ENCODE results near the gene AATK. TPM values are rescaled to one million over a fixed set of nuclear protein-coding genes. Genes with fewer than 3 reads are reported as not detected.

AATK gene
- total and polyA plus RNA-seq, 2 donors (not counting 3 experiments of a cell fraction or from before 2014, with no cell fraction given), result 0.69 to 1.00 TPM

DNA sequence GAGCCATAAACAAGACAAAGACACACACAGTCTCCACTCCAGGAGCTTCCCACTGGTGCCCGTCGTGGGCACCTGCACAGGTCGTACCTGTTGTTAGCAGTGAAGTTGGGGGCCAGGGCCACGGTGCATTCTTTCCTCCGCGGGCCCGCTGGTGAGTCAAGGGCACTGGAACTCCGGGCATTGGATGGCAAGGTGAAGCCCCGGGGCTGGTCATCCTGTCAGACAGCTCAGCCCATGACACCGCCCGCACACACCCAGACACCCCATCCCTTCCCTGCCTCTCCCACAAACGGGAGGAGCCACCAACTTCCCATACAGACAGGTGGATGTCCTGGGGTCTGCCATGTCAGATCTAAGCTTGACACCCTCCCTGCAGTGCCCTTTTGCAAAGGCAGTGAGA is 40.6 kb upstream of the AATK start:
- intact Hi-C loops (cut with micrococcal nuclease), result no loop called here
- H3K9ac ChIP-seq (replicated peaks; ENCODE audit: extremely low read depth, insufficient read depth, low read length), result no peak overlapping the region
- no peaks in the 10 kb centered on the region for H4K20me1 ChIP-seq (replicated peaks; ENCODE audit: control insufficient read depth, extremely low read depth, insufficient read depth, low read length)
- H2AFZ ChIP-seq (ENCODE audit: low read depth, low read length), result no peak overlapping the region
- dilution Hi-C loops (cut with MboI; ENCODE audit: extremely low pct_ligation_motif_present, low sequenced_read_pairs), result no loop called here
- no TSS peak for BruUV-seq (replicated peaks)
- peaks cover 0 to 4% of the 10 kb centered on the region in 2 experiments for H3K36me3 ChIP-seq (ENCODE audit: control insufficient read depth in 2 of 2, extremely low read depth in 1 of 2, insufficient read depth in 2 of 2, low read length in 2 of 2)
- no peak overlapping the region for H3K4me3 ChIP-seq (replicated peaks in 1 of 3; ENCODE audit: insufficient read depth in 1 of 3, low read depth in 1 of 3, low read length in 3 of 3)
- FAIRE-seq (no peak), DNase-seq (ENCODE audit: low read depth, low spot score) (no peak)
- no peaks in the 10 kb centered on the region for H3K9me3 ChIP-seq (replicated peaks; ENCODE audit: control insufficient read depth, insufficient read depth, low read length)
- no peak overlapping the region for H3K27ac ChIP-seq (ENCODE audit: insufficient read depth, low read depth, low read length)
- H3K4me2 ChIP-seq (ENCODE audit: insufficient read depth, low read length), result no peak overlapping the region
- TF ChIP-seq, protein P1, sequence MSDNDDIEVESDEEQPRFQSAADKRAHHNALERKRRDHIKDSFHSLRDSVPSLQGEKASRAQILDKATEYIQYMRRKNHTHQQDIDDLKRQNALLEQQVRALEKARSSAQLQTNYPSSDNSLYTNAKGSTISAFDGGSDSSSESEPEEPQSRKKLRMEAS (IDR thresholded peaks at IDR 0.05; ENCODE audit: insufficient read depth, insufficient read length), result no peak
- TF ChIP-seq EZH2 (IDR thresholded peaks at IDR 0.05; ENCODE audit: borderline replicate concordance, low read depth, low read length, severe bottlenecking), result no peak
- TF ChIP-seq, protein P2, sequence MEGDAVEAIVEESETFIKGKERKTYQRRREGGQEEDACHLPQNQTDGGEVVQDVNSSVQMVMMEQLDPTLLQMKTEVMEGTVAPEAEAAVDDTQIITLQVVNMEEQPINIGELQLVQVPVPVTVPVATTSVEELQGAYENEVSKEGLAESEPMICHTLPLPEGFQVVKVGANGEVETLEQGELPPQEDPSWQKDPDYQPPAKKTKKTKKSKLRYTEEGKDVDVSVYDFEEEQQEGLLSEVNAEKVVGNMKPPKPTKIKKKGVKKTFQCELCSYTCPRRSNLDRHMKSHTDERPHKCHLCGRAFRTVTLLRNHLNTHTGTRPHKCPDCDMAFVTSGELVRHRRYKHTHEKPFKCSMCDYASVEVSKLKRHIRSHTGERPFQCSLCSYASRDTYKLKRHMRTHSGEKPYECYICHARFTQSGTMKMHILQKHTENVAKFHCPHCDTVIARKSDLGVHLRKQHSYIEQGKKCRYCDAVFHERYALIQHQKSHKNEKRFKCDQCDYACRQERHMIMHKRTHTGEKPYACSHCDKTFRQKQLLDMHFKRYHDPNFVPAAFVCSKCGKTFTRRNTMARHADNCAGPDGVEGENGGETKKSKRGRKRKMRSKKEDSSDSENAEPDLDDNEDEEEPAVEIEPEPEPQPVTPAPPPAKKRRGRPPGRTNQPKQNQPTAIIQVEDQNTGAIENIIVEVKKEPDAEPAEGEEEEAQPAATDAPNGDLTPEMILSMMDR (IDR thresholded peaks at IDR 0.05; ENCODE audit: extremely low read depth in 1 of 2, insufficient read depth in 1 of 2, low read depth in 1 of 2, low read length in 2 of 2), result no peak
- no peak for TF ChIP-seq FOS (IDR thresholded peaks at IDR 0.05; ENCODE audit: borderline replicate concordance, insufficient read depth, low read length)
- no peaks in the 10 kb centered on the region for H3K9me1 ChIP-seq (replicated peaks; ENCODE audit: control insufficient read depth, extremely low read depth, insufficient read depth, low read length)
- H3K79me2 ChIP-seq (ENCODE audit: control insufficient read depth, insufficient read depth, low read length), result no peaks in the 10 kb centered on the region
- POLR2A ChIA-PET, result no interaction called here
- H3K27me3 ChIP-seq (ENCODE audit: control insufficient read depth in 2 of 2, insufficient read depth in 2 of 2, low read length in 2 of 2), result no peaks in the 10 kb centered on the region
- H3K4me1 ChIP-seq (ENCODE audit: control insufficient read depth, extremely low read depth, insufficient read depth, low read length), result peaks cover 6% of the 10 kb centered on the region
- CTCF ChIA-PET, result interaction anchor here (1.1 kb wide), 1 partner anchor 49 kb away, joined by 4 read pairs; no protein-coding TSS in a partner anchor

DNA sequence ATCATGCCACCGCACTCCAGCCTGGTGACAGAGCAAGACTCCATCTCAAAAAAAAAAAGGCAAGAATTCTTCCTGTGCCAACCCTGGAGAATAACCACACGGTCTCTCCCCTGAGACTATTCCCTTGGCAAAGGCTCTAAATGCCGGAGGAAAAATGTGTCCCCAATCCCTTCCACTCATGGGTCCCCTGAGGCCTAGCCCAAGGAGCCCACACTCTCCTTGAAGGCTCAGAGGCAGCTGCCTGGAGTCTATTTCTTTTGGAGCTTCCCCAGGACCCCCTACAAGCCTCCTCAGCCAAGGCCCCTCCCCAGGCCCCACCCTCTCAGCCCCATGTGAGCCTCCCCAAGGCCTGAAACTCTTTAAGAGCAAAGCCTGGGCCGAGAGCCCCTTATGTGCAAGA is 40.1 kb upstream of the AATK start:
- Histone ChIP-seq H3K4me2 (ENCODE audit: insufficient read depth, low read length) (no peak overlapping the region), H3K79me2 (ENCODE audit: control insufficient read depth, insufficient read depth, low read length) (no peaks in the 10 kb centered on the region), H3K27me3 (ENCODE audit: control insufficient read depth in 2 of 2, insufficient read depth in 2 of 2, low read length in 2 of 2) (no peaks in the 10 kb centered on the region), H3K27ac (ENCODE audit: insufficient read depth, low read depth, low read length) (no peak overlapping the region), H3K9me1 (replicated peaks; ENCODE audit: control insufficient read depth, extremely low read depth, insufficient read depth, low read length) (no peaks in the 10 kb centered on the region), H2AFZ (ENCODE audit: low read depth, low read length) (no peak overlapping the region), H3K4me1 (ENCODE audit: control insufficient read depth, extremely low read depth, insufficient read depth, low read length) (peaks cover 6% of the 10 kb centered on the region), H3K36me3 (ENCODE audit: control insufficient read depth in 2 of 2, extremely low read depth in 1 of 2, insufficient read depth in 2 of 2, low read length in 2 of 2) (peaks cover 0 to 4% of the 10 kb centered on the region in 2 experiments), H4K20me1 (replicated peaks; ENCODE audit: control insufficient read depth, extremely low read depth, insufficient read depth, low read length) (no peaks in the 10 kb centered on the region), H3K9me3 (replicated peaks; ENCODE audit: control insufficient read depth, insufficient read depth, low read length) (no peaks in the 10 kb centered on the region), H3K4me3 (replicated peaks in 1 of 3; ENCODE audit: insufficient read depth in 1 of 3, low read depth in 1 of 3, low read length in 3 of 3) (no peak overlapping the region), H3K9ac (replicated peaks; ENCODE audit: extremely low read depth, insufficient read depth, low read length) (no peak overlapping the region)
- DNase-seq (ENCODE audit: low read depth, low spot score) (no peak), FAIRE-seq (no peak)
- dilution Hi-C loops (cut with MboI; ENCODE audit: extremely low pct_ligation_motif_present, low sequenced_read_pairs) (no loop called here), intact Hi-C loops (cut with micrococcal nuclease) (no loop called here)
- ChIA-PET CTCF (no interaction called here), POLR2A (no interaction called here)
- no TSS peak for BruUV-seq (replicated peaks)
- no peak for TF ChIP-seq FOS (IDR thresholded peaks at IDR 0.05; ENCODE audit: borderline replicate concordance, insufficient read depth, low read length)

Measured in endothelial cell of umbilical vein (primary cell).